Stimulated activated CD8-positive, alpha-beta memory T cell treated with anti-CD3 and anti-CD28 coated beads, Interleukin-2, amount 100 ng/mL, for 1 hour (primary cell): ENCODE results near the gene PDGFD.
"Not testable (repeated sequence)": the region's sequence is repeated elsewhere in the genome, so short reads cannot be mapped to it uniquely, and the experiment has no call there.

ENCODE experiments used
- DNase-seq, 2 donors: peaks; one replicate each; pipeline ENCODE4 v3.0.0-alpha.2; 2020; ENCODE audit warnings: low read depth in 2 of 2

Gene PDGFD

DNA sequence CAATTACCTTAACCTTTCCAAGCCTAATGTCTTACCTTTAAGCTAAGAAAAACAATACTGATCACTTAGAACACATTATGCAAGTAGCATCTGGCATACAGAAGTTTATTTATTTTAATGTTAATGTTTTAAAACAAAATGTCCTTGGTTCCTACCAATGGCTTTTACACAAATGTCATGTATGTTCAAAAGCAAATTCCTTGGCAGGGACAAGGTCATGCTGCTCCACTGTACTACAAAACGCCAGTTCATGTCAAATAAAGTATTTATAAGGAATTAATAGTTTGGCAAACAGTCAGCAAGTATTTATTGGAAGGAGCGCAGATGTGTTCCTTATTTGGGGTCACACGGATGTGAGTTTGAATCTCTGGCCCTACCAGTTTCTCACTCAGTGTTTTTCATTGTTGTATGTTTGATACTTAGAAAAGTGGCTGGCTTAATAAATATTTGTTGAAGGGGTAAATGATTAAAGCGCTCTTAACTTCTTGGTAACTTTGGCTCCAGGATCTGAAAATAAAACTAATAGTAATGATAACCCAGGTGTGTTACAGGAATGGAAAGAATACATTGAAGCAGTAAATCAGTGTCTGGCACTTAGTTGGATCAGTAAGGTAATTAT, 108.9 kb downstream of the PDGFD start:
- no peak for DNase-seq

DNA sequence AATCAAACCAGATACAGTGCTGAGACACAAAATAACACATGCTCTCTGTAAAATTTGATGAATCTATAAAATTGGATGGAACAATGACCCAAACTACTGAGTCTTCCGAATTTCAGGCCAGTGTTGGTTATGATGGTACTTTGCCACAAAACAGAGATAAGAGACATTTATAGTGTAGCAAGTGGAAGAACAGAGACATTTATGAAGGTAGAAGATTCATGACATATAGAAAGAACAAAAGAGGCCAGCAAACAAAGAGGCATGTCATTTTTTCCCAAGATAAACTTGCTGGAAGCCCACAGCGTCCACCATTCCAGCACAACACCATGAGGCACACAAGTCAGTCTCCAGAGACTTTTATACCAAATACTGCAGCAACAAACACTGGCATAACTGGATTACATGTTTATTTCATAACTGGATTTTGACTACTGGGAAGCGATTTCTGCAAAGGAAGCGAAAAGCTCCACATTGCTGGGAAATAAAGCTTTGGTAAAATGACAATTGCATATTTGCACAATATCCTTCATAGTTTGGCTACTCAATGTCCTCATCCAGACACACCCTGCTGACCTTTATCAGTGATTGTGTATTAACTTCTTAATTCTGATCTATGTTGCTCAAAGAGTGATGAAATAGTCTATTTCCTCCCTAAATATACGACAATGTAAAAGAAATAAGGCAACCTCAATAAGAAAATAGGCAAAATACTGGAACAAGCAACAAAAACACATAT, 110.0 kb downstream of the PDGFD start:
- no peak for DNase-seq

DNA sequence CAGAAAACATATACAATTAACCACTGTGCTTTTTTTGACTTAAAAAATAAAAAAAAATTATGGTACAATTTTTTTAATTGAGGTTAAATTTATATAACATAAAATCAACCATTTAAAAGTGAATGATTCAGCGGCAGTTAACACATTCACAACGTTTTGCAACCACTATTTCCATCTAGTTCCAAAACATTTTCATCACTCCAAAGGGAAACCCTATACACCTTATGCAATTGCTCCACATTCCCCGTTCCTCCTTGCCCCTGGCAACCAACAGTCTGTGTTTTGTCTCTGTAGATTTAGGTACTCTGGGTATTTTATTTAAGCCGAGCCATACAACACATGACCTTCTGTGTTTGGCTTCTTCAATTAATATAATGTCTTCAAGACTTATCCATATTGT, 112.2 kb downstream of the PDGFD start:
- no peak for DNase-seq

DNA sequence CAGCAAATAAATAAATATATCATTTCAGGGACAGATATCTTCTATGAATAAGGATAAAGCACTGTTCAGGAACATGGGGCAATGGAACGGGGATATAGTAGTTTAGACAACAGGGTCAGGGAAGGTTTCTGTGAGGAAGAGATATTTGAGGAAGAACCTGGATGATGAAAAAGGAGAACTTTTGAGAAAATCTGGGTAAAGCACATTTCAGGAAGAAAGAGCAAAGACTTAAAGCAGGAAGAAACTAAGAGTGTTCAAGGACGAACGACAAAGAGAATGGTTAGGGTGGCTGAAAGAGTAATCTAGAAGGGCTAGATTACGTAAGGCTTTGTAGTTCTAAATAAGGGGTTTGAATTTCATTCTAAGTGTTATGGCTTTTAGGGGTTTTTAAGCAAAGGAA, 114.8 kb downstream of the PDGFD start:
- no peak for DNase-seq

DNA sequence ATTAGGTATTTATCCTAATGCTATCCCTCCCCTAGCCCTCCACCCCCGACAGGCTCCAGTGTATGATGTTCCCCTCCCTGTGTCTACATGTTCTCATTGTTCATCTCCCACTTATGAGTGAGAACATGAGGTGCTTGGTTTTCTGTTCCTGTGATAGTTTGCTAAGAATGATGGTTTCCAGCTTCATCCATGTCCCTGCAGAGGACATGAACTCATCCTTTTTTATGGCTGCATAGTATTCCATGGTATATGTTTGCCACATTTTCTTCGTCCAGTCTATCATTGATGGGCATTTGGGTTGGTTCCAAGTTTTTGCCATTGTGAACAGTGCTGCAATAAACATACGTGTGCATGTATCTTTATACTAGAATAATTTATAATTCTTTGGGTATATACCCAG, 117.1 kb downstream of the PDGFD start:
- DNase-seq, result not testable (repeated sequence)

DNA sequence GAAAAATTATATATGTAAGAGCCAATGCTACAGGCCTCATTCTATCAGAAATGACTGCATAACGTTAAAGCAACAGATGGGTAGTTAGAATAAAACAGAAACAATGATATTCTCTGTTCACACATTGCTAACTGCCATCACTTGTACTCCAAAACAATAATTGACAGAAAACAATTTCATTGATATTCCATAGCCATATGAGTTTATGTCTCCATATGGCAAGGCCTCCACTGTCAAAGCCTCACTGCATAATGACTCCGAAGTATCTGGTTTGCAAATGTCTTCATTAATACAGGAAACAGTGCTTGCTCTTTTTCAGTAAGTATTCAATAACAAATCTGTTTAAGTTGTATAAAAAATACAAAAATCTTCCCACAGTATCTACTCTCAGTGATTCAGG, 117.6 kb downstream of the PDGFD start:
- DNase-seq, result no peak

DNA sequence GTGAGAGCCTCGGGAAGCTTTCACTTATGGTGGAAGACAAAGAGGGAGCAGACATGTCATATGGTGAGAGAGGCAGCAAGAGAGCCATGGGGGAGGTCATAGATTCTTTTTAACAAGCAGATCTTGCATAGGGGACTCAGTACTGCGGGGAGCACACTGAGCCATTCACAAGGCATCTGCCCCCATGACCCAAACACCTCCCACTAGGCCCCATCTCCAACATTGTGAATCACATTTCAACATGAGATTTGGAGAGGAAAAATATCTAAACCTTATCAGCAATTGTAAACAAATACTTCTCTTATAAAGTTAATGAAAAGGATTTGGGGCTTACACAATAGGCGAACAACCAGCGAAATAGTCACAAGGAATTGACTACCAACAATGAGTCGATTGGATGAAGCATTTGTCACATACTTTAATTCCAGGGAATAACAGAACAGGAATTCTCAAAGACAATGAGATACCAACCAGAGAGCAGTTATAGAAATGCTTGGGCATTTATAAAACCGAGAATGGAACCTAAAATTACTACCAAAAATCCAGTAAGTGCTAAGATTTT, 120.2 kb downstream of the PDGFD start:
- no peak for DNase-seq

DNA sequence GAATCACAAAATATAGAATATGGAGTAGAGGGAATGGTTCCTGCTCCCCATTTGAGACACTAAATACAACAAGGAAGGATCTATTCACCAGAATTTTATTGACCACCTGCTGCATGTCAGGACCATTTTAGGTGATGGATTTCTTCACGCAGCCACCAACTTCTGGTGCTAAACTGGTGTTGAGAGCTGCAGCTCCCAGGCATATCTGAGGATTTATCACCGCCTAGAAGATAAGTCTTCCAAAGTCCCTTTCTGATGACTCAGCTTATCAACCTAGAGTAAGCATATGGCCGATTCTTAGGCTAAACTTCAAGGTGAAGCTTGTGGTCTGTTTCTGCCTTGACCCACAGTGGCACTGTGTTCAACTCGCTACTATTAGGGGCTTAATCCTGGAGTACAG, 120.8 kb downstream of the PDGFD start:
- DNase-seq, result no peak

DNA sequence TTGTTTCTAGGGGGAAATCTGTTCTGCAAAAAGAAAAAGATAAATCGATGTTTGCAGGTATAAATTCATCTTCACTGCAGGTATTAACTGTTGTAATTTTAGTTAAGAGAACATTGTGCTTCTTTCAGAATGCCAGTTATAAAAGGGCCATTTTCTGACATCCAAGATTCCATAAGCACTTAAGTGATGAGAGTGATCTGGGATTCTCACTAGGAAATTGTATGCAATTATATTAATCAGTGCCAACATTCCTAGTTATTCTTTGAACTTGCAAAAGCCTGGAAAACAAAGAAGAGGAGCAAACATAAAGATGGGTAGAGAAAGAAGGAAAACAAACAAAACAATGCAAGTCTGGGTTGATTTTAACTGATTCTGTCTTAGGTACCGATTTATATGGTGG, 122.2 kb downstream of the PDGFD start:
- no peak for DNase-seq

DNA sequence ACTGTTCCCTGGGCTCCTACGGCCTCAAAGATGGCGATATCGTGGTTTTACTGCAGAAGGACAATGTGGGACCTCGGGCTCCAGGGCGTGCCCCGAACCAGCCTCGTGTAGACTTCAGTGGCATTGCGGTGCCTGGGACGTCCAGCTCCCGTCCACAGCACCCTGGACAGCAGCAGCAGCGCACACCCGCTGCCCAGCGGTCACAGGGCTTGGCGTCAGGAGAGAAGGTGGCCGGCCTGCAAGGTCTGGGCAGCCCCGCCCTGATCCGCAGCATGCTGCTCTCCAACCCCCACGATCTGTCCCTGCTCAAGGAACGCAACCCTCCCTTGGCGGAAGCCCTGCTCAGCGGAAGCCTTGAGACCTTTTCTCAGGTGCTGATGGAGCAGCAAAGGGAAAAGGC, 127.0 kb downstream of the PDGFD start:
- no peak for DNase-seq

DNA sequence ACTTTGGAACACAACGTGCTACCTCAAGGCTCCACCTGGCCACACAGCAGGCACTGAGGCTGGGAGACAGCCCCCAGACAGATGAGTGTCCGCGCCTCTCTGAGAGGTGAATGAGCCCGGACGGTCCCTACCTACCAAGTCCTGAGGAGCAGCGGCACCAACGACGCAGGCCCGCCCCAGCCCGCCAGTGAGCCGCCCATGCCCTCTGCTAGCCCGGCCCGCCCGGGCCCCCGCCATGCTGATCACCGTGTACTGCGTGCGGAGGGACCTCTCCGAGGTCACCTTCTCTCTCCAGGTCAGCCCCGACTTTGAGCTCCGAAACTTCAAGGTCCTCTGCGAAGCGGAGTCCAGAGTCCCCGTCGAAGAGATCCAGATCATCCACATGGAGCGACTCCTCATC, 127.4 kb downstream of the PDGFD start, which contains the start of gene DDI1:
TSS of gene DDI1 (plus strand) at position 53 of the 400 bp plus-strand sequence. CDS start at position 236, 183 bp downstream.
- DNase-seq, result no peak

DNA sequence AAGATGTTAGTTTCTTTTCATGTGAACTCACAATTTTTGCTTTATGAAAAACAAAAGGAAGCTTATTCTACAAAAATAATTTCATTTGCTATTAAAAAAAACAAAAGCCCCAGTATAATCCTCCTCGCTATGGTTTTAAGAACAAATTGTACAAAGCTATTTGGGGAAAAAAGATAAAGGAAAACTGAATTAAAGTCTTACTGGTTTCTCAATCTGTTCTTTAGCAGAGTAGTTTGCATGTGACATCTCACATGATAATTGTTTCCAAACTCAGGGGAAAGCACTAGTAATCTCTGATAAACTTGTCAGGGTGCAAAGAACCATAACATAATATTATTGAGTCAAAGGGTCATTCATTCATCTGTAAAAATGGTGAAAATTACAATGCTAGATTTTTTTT, 130.4 kb downstream of the PDGFD start:
- no peak for DNase-seq

DNA sequence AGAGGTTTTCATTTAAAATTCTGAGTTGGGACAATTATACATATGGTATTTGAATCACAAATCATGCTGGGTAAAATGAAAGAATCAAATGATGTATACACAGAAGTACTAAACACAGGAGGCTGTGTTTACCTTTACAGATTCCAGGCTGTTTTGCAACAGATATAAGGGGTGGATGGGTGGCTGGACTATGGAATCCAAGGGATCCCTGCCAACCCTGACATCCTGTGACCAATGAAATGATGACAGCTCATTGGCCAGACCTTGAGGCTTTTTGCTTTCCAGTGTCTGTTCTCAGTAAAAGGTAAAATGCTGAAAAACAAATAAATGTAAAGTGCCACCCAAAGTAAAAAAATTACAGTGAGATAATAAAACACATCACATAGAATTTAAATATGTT, 130.8 kb downstream of the PDGFD start:
- no peak for DNase-seq

DNA sequence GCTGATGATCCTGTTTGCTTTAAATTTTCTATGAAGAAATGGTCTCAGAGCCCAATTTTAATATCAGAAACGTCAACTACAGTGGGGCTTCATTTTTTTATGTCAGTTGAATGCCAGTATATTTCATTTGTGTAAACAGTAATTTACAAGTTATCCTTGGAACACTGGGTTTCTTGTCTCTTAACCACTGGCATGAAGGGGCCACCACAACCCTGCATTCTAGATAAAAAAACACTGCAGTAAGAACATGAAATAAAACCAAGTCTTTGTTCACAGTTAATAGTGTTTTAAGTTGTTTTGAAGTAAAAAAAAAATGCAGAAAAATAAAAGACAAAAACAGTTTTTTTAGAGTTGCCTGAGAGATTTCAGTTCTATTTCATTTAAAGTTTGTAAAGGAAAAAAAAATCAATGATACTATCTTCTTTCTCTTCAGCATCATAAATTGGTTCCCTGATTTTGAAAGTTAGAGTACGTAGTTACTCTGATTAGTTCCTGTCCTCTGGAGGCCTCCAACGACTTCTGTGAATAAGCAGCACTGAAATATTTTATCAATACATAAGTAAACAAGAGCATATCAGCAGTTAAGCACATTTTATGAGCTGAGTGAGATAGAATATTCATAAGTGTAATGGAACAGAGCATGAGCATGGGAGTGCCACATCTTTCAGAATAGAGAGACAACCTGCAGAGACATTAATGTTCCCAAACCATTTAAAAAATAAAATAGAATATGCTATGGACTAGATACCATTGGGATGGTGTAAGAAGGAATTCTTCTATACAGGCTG, 135.3 kb downstream of the PDGFD start:
- no peak for DNase-seq

DNA sequence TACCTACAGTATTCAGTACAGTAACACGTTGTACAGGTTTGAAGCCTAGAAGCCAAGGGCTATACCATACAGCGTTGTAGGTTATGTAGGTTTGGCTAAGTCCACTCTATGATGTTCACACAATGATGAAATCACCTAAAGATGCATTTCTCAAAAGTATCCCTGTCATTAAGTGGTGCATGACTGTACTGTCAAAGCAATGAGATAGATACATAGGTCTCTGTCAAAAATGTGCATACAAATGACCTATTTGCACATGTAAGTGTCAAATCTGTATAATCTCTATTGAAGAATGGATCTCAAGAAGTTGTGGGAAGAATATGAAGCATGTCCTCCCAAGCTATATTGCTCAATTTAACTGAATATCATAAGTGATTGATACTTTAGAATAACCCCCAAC, 139.4 kb downstream of the PDGFD start:
- DNase-seq, result no peak

DNA sequence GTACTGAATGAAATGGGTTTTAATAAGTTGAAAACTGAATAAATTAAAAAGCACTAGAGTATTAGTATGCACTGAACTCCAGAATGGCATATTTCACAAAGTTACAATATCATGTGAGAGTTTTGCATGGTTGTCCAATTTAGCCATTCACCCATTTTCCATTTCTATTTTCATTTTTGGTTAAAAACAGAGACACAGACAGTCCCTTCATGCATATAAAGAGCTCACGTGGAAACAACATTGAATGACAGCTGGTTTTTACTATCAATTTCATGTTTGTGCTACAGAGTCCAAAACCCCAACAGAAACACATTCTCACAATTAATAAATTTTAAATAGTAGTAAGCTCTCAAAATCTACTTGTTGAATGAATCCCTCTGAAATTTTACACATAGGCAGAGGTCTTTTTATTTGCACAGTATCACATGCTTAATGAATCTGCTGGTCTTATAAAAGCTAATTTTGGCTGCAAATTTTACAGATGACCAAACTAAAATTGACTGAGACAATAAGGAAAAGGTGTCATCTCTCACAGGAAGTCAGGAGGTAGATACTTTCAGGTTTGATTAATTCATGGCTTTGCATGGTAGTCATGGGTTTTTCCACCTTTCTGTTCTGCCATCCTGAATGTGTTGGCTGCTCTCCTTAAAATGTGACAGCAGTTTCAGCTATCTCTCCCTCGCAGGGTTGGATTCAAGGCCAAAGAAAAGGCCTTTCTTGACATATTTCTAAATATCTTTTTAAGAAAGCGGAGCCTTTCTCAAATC, 148.1 kb downstream of the PDGFD start:
- DNase-seq, result no peak

DNA sequence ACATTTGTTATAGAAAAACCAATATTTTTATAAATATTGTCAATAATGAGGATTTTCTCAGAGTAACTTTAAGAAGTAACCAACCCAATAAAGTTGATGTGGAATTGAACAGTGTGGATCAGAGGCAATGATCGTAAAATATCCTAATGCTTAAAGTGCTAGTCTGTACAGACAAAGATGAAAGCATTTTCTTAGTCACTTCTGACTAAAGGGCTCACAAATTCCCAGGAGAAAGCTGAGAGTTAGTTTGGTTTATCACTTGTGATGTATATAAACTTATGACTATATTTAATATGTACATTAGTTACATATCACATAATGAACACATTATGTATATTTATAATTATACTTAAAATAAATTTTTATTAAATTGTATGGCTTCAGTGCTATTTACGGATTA, 152.9 kb downstream of the PDGFD start:
- DNase-seq, result no peak

DNA sequence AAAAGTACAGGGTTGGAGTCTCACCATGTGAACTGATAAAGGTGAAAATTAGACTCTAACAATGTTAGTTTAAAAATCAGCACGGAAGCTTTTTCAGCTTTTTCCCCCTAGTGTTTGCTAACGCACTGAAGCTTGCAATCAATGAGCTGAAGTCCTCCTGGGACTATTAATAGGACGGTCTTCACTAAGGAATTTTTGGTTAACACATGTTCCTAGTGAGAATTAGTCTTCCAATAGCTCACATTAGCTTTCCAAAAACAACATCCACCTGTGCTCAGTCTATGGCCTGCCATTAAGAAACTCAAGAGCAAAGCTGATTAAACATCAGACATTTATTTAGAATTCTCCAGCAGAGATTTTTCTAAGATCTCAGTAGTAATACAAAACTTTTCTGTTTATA, 154.2 kb downstream of the PDGFD start:
- DNase-seq, result no peak

DNA sequence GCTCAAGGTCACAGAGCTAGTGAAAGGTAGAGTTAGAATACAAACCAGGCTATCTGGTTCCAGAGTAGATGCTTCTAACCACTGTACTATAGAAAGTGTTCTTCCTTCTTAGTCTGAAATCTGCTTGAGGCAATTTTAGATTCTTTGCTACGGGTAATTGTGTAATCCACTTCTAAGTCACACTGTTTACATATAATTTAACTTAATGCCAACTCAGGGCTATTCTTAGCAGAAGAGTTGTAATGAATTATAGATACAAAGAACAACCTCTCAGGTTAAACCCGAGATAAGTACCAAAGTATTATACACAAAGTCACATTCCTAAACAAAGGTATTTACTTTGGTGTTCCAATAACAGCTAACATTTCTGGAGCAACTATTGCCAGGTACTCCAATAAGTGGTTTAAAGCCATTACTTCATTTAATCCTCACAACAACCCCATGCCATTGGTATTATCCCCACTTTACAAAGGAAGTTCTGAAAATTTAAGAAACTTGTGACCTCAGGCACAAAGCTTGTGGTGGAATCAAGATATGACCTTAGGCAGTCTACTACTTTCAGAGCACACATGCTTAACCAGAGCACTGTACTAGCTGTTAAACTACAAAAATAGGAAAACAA, 158.6 kb downstream of the PDGFD start:
- no peak for DNase-seq

DNA sequence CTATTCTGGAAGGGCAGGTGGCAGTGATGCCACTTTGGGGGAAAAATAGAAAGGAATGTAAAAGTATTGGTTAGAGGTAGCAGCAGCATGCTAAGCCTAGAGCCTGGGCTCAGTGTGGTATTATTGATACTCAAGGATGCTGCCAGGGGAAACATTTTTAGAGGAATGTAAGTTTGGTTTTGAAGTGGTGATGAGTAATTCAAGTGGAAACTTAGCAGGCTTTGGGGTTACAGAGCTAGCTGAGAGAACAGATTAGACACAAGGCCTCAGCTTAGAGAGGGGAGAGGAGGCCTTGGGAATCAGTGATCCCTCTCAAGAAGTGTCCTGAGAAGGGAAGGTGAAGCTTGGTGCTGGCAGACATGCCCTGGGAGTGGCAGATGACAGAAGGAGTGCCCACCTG, 160.5 kb downstream of the PDGFD start:
- no peak for DNase-seq

DNA sequence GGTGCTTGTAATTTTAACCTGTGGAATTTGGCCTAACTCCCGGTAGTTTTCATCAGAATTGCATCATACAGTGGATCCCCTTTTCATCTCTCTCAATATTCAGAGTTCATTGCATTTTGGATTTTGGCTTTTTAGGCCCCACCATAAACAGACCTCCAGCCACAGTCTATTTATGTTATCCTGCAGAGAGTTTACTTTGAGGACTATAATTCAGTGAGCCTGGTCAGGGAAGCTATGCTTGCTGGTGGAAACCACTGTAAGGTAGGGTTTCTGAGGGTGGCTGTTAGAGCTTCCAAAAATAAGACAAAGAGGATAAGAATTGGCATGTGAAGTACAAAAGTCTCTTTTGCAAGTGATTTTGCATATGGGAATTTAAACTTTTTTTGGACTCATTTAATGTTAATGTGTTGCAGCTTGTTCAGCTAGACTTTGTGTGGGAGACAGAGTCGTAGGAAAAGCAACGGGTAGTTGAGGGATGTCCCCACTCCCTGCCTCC, 162.3 kb downstream of the PDGFD start:
- DNase-seq, result no peak
